Peyer's patch (tissue), 4 donors: ENCODE measurements around the gene WAC.

Source experiments
- POLR2A ChIP-seq, 2 donors: fragments of 450-650 bp; IDR thresholded peaks; one replicate each; pipeline ENCODE4 v1.5.1; 2017; ENCODE audit warnings: antibody characterized with exemption in 2 of 2, mild to moderate bottlenecking in 2 of 2, moderate library complexity in 2 of 2
- TF ChIP-seq, protein P1 (sequence below), 6 experiments: fragments of 450-650 bp in 4 of 6; fragments of 200-600 bp in 2 of 6; sonication (generic) in 1 of 6; IDR thresholded peaks; one replicate each; pipeline ENCODE4 v1.5.1; 2017 to 2019; ENCODE audit warnings: antibody characterized with exemption in 6 of 6, mild to moderate bottlenecking in 3 of 6, moderate library complexity in 1 of 6

DNA sequence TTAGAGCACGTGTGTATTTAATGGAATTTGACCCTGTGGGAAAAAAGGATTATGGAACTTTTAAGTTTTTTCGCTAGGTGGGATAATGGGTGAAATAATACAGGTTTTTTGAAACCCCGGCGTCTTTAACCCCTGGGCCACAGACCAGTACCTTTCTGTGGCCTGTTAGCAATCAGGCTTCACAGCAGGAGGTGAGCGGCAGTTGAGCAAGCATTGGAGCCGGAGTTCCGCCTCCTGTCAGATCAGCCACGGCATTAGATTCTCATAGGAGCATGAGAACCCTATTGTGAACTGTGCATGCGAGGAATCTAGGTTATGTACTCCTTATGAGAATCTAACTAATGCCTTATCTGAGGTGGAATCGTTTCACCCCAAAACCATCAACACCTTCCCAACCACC is 28.6 kb downstream of the WAC start:
- TF ChIP-seq, protein P1, sequence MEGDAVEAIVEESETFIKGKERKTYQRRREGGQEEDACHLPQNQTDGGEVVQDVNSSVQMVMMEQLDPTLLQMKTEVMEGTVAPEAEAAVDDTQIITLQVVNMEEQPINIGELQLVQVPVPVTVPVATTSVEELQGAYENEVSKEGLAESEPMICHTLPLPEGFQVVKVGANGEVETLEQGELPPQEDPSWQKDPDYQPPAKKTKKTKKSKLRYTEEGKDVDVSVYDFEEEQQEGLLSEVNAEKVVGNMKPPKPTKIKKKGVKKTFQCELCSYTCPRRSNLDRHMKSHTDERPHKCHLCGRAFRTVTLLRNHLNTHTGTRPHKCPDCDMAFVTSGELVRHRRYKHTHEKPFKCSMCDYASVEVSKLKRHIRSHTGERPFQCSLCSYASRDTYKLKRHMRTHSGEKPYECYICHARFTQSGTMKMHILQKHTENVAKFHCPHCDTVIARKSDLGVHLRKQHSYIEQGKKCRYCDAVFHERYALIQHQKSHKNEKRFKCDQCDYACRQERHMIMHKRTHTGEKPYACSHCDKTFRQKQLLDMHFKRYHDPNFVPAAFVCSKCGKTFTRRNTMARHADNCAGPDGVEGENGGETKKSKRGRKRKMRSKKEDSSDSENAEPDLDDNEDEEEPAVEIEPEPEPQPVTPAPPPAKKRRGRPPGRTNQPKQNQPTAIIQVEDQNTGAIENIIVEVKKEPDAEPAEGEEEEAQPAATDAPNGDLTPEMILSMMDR (IDR thresholded peaks at IDR 0.05): no peak
- TF ChIP-seq POLR2A (IDR thresholded peaks at IDR 0.05): no peak
